ENCODE results near the gene FBXO42.

GRCh38 chr1:16209132-16209846 is 143.0 kb downstream of the FBXO42 start:
- TF ChIP-seq CTCF (IDR thresholded peaks at IDR 0.05; ENCODE audit: insufficient read depth, low read depth, low read length) (no peak), EZH2 (IDR thresholded peaks at IDR 0.05; ENCODE audit: insufficient read depth, low read length) (no peak)

All from astrocyte (in vitro differentiated cells and primary cell).